ENCODE results near the gene RIMBP2.

Gene RIMBP2

DNA sequence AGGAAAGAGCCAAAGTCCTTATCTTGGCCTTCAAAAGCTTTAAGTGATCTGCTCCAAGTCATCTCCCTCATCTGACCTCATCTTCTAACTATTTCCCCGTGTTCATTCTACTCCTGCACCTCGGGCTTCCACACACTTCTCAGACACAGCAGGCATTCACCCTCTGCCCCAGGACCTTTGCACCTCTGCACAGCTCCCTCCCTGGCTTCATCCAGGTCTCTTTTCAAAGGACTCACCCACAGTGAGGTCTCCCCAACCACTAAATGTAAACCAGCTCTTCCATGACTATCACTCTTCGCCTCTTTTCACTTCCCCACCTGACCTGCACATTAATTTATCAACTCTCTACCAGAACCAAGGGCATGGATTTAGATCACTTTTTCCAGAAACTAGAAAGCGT, 216.6 kb downstream of the RIMBP2 start:
- TF ChIP-seq, protein P1, sequence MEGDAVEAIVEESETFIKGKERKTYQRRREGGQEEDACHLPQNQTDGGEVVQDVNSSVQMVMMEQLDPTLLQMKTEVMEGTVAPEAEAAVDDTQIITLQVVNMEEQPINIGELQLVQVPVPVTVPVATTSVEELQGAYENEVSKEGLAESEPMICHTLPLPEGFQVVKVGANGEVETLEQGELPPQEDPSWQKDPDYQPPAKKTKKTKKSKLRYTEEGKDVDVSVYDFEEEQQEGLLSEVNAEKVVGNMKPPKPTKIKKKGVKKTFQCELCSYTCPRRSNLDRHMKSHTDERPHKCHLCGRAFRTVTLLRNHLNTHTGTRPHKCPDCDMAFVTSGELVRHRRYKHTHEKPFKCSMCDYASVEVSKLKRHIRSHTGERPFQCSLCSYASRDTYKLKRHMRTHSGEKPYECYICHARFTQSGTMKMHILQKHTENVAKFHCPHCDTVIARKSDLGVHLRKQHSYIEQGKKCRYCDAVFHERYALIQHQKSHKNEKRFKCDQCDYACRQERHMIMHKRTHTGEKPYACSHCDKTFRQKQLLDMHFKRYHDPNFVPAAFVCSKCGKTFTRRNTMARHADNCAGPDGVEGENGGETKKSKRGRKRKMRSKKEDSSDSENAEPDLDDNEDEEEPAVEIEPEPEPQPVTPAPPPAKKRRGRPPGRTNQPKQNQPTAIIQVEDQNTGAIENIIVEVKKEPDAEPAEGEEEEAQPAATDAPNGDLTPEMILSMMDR (conservative IDR thresholded peaks at IDR 0.05; ENCODE audit: control insufficient read depth, insufficient read depth, low read depth, low read length), result no peak
- H3K4me3 ChIP-seq (ENCODE audit: control insufficient read depth, low read depth, low read length), result no peak overlapping the region
- DNase-seq (ENCODE audit: low read depth), result no peak

DNA sequence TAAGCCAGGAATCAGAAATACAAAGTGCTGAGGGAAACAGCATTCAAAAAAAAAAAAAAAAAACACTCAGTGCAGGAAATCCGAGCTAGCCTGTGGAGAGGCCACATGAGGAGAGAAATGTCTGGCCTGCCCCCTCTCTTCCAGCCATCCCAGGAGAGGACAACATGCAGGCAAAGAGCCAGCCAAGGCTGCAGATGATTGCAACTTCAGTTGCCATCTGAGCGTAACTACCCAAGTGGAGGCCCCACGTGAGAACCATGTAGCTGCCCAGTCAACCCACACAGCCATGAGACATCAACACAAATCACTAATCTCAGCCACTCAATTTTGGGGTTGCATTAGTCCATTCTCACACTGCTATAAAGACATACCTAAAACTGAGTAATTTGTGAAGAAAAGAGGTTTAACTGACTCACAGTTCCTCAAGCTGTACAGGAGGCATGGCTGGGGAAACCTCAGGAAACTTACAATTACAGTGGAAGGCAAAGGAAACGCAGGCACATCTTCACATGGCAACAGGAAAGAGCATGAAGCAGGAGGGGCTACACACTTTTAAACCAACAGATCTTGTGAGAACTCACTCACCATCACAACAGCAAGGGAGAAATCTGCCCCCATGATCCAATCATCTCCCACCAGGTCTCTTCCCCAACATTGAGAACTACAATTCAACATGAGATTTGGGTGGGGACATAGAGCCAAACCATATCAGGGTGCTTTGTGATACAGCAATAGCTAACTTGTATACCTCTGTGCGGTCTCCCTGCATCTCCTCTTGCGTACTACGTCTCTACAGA, 217.3 kb downstream of the RIMBP2 start:
- no peak overlapping the region for H3K4me3 ChIP-seq (ENCODE audit: control insufficient read depth, low read depth, low read length)
- DNase-seq (ENCODE audit: low read depth), result no peak
- TF ChIP-seq, protein P1 (conservative IDR thresholded peaks at IDR 0.05; ENCODE audit: control insufficient read depth, insufficient read depth, low read depth, low read length), result no peak

DNA sequence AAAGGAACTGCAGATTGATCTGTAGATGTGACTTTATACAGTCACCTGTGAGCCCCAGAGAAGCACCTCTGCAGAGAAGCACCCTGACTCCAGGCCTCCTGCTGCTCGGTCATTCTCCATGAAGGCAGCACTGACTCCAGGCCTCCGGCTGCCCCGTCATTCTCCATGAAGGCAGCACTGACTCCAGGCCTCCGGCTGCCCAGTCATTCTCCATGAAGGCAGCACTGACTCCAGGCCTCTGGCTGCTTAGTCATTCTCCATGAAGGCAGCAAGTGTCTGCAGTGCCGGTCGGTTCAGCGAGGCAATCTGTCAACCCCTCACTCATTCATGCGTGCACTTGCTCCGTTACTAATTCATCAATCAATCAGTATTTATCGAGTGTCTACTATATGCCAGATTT, 218.1 kb downstream of the RIMBP2 start:
- no peak for DNase-seq (ENCODE audit: low read depth)
- TF ChIP-seq, protein P1 (conservative IDR thresholded peaks at IDR 0.05; ENCODE audit: control insufficient read depth, insufficient read depth, low read depth, low read length), result no peak
- no peak overlapping the region for H3K4me3 ChIP-seq (ENCODE audit: control insufficient read depth, low read depth, low read length)

DNA sequence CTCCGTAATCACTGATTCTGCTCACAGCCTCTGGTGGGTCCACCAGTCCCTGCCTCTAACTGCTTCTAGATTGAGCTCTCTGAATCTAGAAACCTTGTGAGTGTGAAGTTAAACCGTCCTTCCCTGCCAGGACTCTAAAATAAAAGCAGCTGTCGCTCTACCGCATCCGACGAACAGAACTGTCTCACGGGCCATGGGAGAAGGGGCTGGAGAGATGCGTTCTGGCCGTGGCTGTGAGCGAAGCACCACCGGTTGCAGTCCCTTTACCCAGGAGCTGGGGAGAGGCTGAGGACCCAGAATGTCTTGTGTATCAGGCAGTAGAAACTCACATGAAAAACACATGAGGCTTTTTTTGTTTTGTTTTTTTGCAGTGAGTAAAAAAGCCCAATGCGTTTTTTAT, 218.8 kb downstream of the RIMBP2 start:
- TF ChIP-seq, protein P1 (conservative IDR thresholded peaks at IDR 0.05; ENCODE audit: control insufficient read depth, insufficient read depth, low read depth, low read length), result no peak
- no peak overlapping the region for H3K4me3 ChIP-seq (ENCODE audit: control insufficient read depth, low read depth, low read length)
- DNase-seq (ENCODE audit: low read depth), result no peak

DNA sequence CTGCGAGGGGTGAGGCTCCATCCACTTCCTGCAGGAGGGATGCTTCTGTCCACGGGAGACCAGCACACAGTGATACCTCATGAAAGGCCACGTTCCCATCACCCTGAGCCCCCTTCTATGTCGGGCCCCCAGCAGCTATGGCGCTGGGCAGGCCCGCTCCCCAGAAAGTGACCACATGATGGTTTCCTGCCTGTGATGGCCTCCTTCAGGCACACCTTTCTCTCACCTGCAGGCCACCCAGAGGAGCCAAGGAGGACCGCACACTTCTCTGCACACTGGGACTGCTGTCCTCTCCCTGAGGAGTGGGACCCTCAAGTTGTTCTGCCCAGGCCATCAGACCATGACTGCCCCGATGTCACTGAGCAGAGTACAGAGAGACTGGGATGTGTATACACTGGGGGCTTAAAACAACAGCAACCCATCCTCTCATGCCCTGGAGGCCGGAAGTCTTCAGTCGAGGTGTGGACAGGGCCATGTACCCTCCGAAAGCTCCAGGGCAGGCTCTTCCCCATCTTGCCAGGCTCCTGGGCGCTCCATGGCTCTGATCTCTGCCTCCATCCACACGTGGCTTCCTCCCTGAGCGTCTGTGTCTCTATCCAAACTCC, 219.5 kb downstream of the RIMBP2 start:
- no peak for DNase-seq (ENCODE audit: low read depth)
- H3K4me3 ChIP-seq (ENCODE audit: control insufficient read depth, low read depth, low read length), result no peak overlapping the region
- TF ChIP-seq, protein P1 (conservative IDR thresholded peaks at IDR 0.05; ENCODE audit: control insufficient read depth, insufficient read depth, low read depth, low read length), result no peak

DNA sequence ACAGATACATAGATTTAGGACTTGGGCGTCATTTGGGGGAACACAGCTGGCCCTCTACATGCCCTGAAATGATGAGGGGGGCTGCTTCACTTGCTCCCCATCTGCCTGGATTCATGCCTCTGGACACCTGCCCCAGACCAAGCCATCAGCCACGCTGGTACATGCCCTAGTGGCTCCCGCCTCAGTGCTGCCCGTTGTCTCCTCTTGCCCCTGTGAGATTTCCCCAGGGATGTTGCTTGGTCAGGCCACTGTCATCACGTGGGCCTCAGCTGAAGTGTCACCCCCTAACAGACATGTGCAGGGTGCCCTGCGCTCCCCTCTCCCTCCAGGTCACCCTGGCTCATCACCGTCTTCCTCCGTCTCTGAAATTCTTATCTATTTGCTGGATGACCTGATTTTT, 220.9 kb downstream of the RIMBP2 start:
- TF ChIP-seq, protein P1 (conservative IDR thresholded peaks at IDR 0.05; ENCODE audit: control insufficient read depth, insufficient read depth, low read depth, low read length), result no peak
- no peak overlapping the region for H3K4me3 ChIP-seq (ENCODE audit: control insufficient read depth, low read depth, low read length)
- no peak for DNase-seq (ENCODE audit: low read depth)

All from fibroblast of mammary gland (primary cell).